Measurements from ENCODE around the gene BNC1.

DNA sequence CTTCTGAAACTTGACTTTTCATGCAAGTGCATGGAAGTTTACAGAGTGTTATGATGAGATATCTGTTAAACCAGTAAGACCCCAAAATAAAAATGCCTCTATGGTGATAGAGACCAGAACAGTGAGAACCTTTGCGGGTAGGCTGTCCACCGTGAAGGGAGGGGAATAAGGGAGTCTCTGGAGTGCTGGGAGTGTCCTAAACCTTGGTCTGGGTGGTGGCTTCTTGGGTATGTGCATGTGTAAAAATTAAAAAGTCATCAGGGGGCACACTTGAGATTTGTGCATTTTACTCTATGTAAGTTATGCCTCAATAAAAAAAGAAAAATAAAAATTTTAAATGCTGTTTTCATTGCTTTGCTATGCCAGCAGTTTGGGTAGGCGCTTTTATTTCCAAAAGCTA, 38.2 kb upstream of the BNC1 start:
- no peak for TF ChIP-seq CTCF (IDR thresholded peaks at IDR 0.05)
- TF ChIP-seq POLR2A (IDR thresholded peaks at IDR 0.05): no peak
